GM18951 (cell line): ENCODE measurements around the gene KRTAP12-3.
"Not testable (repeated sequence)": the region's sequence is repeated elsewhere in the genome, so short reads cannot be mapped to it uniquely, and the experiment has no call there.

Source experiments
- POLR2A ChIP-seq: IDR thresholded peaks from 4 replicates; pipeline ENCODE4 v1.6.1; 2011; ENCODE audit warnings: mild to moderate bottlenecking; ENCODE audit not compliant: insufficient read length, insufficient read depth; ENCODE audit errors: extremely low read depth
- in situ Hi-C: fragments of 300-500 bp; cut with MboI; formaldehyde crosslinking; loops from one replicate; pipeline ENCODE4 v1.12.0; 2022; ENCODE audit warnings: low sequenced_read_pairs, mixed read lengths, inconsistent platforms; ENCODE audit not compliant: unreplicated experiment

Gene KRTAP12-3

DNA sequence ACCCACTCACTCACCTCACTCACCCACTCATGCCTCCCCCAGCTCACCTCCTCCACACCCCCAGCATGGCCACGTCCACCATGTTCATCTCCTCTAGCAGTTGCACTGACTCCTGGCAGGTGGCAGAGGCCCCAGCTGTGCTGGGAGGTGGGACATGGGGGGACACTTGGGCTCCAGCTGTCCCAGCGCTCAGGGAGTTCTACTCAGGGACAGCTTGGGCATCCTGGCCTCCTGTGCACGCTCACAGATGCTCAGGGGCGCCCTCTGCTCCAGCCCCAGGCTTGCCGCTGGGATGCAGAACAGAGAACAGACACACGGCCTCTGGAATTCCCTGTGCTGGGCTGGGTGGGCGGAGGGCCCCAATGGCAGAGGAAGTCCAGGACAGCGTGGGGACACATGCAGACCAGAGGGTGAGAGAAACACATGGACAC is 40.6 kb upstream of the KRTAP12-3 start:
- in situ Hi-C loops = no loop called here
- TF ChIP-seq POLR2A = no peak

DNA sequence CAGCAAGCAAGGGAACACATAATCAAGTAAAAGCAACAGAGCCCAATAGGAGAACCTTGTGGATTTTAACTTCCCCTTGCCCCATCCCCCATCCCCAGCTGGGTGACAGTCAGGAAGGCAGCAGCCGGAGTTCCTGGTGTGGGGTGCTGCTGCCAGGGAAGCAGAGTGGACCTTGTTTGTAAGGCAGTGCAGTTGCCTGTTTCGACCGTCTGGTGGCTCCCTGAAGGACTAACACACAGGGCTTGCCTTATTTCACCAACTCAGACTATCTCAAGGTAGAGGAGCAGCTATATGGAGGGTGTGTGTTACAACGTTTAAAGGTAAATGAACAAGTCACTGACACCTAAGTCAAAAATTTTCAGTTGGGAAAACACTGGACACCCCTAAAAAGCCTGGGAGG is 39.2 kb upstream of the KRTAP12-3 start:
- in situ Hi-C loops = no loop called here
- no peak for TF ChIP-seq POLR2A

DNA sequence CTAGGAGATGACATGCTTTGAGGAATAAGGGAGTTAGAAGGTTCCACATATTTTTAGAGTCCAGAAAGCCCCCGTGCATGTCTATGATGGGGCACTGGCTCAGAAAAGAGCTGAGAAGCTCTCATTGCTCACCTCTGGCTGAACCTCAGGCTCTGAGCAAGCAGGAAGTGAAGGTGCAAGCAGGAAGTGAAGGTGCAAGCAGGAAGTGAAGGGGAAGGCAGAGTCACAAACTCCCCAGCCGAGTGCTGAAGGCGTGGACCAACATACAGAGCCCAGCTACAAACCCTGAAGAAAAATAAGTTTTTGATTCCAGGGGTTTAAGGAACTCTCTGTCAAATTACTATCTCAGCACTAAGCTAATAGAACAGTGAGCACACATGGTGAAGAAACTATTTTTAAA is 38.8 kb upstream of the KRTAP12-3 start:
- TF ChIP-seq POLR2A = no peak
- in situ Hi-C loops = no loop called here

DNA sequence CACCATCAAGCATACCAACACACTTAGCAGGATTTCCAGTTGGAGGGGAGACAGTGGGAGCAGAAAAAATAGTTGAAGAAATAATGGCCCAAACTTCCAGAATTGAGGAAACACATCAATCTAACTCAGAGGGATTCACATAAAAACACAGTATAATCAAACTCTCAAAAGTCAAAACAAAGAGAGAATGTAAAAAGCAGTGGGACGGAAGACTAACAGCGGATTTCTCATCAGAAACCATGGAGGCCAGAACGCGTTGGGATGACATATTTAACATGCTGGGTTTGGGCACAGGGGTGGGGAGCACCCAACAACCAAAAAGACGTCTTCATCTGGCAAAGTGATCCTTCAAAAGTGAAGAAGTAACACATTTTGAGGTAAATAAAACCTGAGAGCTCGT is 37.8 kb upstream of the KRTAP12-3 start:
- in situ Hi-C loops = no loop called here
- no peak for TF ChIP-seq POLR2A

DNA sequence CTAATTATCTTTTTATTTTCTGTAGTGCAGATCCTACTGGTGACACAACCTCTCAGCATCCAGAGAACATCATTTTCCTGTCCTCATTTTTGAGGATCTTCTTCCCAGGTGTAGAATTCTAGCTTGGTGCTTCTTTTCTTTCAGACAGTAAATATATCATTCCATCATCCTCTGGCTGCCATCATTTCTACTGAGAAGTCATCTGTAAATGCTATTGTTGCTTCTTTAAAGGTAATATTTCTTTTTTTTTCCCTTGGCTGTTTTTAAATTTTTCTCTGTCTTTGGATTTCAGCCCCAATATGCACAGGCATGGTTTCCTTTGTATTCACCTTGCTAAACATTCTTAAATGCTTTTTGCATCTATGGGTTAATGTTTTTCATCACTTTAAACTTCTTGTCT is 34.2 kb upstream of the KRTAP12-3 start:
- in situ Hi-C loops = no loop called here

DNA sequence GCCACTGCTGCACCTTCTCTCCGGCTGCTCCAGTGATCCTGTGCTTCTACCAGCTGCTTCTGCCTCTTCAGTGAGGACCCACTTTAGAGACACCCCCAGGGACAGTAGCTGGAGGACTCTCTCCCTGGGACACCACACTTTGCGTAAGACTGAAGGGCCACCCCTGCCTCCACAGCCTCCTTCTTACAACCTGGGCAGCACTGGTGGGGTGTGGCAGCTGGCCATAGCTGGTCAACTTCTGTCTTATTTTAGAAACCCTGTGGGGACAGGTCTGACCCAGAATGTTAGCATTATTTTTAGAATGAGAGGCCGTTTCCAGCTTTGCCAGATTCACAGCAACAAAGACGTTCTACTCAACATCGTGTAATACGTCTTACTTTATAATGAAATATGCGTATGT is 32.0 kb upstream of the KRTAP12-3 start:
- TF ChIP-seq POLR2A = no peak
- in situ Hi-C loops = no loop called here

More for the DNA sequence above, 34.2 kb upstream of the KRTAP12-3 start:
- no peak for TF ChIP-seq POLR2A

DNA sequence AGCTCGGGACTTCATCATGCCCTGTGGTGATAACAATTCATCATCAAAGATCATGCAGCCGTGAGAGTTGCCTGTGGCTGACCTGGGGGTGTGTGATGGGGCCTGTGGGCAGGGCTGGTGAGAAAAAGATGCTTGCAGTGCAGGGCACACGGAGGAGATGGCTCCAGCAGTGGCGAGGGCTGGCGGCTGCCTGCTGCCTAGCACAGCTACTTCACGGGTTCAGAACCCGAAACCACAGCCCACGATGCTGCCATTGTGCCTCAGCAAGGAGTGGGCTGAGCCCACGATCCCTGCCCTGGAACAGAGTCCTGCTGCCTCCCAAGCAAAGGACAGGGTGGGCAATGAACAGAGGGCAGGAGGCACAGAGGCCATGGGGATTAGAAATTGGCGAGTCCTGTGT is 31.5 kb upstream of the KRTAP12-3 start:
- in situ Hi-C loops = no loop called here
- TF ChIP-seq POLR2A = no peak

DNA sequence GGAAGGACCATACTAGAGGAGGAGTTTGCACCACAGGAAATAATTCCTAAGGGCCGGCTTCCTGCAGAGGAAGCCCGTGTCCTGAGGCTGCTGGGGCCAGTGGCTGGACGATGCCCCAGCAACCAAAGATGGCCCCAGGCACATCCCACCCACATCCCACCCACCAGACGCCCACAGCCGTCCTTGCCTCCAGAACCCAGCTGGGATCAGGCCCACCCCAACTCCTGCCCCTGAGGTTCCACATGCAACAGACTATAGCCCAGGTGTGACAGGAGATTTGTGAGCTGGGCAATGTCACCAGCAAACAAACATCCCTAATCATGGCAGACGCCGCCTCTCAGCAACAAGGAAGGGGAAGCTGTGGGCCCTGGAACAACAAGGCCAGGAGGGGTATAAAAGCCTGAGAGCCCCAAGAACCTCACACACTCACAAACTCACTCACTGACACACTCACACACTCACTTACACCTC is 31.0 kb upstream of the KRTAP12-3 start, which contains the start of gene KRTAP10-9:
Gene KRTAP10-9, plus strand, starts transcription at position 421 of the 471 bp plus-strand sequence. CDS start 79 bp downstream, outside the sequence.
- in situ Hi-C loops = no loop called here
- TF ChIP-seq POLR2A = no peak

DNA sequence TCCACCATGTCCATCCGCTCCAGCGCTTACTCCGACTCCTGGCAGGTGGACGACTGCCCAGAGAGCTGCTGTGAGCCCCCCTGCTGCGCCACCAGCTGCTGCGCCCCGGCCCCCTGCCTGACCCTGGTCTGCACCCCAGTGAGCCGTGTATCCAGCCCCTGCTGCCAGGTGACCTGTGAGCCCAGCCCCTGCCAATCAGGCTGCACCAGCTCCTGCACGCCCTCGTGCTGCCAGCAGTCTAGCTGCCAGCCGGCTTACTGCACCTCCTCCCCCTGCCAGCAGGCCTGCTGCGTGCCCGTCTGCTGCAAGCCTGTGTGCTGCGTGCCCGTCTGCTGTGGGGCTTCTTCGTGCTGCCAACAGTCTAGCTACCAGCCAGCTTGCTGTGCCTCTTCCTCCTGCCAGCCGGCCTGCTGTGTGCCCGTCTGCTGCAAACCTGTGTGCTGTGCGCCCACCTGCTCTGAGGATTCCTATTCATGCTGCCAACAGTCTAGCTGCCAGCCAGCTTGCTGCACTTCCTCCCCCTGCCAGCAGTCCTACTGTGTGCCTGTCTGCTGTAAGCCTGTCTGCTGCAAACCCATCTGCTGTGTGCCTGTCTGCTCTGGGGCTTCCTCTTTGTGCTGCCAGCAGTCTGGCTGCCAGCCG is 30.4 kb upstream of the KRTAP12-3 start:
- in situ Hi-C loops = not testable (repeated sequence)

DNA sequence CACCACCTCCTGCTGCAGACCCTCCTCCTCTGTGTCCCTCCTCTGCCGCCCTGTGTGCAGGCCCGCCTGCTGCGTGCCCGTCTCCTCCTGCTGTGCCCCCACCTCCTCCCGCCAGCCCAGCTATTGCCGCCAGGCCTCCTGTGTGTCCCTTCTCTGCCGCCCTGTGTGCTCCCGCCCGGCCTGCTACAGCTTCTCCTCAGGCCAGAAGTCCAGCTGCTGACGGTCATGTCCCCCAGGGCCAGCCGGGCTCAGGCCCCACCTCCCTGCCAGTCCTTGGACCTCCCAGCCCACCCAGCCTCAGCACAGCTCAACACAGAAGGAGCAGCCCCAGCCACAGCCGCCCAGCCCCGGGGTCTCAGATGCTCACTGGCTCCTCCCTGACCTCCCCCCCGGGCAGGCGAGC is 29.9 kb upstream of the KRTAP12-3 start:
- in situ Hi-C loops = not testable (repeated sequence)

DNA sequence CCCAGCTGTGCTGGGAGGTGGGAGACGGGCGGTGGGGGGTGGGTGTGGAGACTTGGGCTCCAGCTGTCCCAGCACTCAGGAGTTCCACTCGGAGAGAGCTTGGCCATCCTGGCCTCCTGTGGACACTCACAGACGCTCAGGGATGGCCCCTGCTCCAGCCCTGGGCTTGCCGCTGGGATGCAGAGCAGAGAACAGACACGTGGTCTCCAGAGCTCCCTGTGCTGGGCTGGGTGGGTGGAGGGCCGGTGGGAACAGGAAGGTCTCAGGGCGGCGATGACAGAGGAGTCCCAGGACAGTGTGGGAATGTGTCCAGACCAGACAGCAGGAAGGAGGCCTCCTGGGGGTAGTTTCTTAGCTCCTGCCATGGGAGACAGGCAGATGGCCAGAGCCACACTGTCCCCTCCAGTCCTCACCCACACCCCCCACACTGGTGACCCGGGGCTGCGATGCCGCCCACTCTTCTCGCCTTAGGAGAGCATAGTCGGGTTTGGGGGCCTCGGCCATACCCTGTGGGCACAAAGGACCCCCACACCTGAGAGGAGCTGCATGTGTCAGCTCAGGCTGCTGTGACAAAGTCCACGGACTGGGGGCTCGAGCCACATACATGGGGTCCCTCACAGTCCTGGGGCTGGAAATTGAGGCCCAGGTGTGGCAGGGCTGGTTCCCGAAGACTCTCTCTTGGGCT is 28.9 kb upstream of the KRTAP12-3 start:
- in situ Hi-C loops = no loop called here
- no peak for TF ChIP-seq POLR2A

DNA sequence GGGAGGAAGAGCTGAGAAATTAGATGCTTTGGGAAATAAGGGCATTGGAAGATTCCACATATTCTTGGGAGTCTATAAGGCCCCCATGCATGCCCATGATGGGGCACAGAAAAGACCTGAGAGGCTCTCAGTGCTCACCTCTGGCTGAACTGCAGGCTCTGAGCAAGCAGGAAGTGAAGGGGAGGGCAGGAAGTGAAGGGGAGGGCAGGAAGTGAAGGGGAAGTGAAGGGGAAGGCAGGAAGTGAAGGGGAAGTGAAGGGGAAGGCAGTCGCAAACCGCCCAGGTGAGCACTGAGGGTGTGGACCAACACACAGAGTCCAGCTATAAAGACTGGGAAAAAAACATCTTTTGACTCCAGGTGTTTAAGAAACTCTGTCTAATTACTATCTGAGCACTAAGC is 27.3 kb upstream of the KRTAP12-3 start:
- no peak for TF ChIP-seq POLR2A
- in situ Hi-C loops = no loop called here

DNA sequence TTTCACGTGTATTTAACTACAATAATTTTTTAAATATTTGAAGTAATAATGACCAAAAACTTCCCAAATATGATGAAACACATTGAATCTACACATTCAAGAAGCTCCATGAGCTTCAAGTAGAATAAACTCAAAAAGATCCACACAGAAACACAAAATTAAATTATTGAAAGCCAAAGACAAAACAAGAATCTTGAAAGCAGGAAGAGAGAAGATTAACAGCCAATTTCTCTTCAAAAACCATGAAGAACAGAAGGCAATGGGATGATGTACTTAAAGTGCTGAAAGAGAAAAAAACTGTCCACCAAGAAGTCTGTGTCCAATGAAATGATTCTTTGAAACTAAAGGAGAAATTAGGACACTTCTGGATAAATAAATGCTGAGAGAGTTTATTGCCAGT is 25.7 kb upstream of the KRTAP12-3 start:
- in situ Hi-C loops = no loop called here
- TF ChIP-seq POLR2A = no peak
